Parathyroid adenoma (tissue), 2 donors: ENCODE measurements around the gene PSMD13.
"Not testable (repeated sequence)": the region's sequence is repeated elsewhere in the genome, so short reads cannot be mapped to it uniquely, and the experiment has no call there.

ENCODE experiments used
- H2AFZ ChIP-seq: fragments of 300-600 bp; sonication (generic); one replicate; pipeline ENCODE4 v1.7.0; 2017; ENCODE audit warnings: antibody characterized with exemption, mild to moderate bottlenecking
- H3K27ac ChIP-seq: fragments of 300-600 bp; sonication (generic); one replicate; pipeline ENCODE4 v1.7.0; 2017
- H3K27me3 ChIP-seq: fragments of 300-600 bp; sonication (generic); one replicate; pipeline ENCODE4 v1.7.0; 2017; ENCODE audit warnings: low read length; ENCODE audit not compliant: control insufficient read depth, insufficient read depth
- H3K36me3 ChIP-seq: fragments of 300-600 bp; sonication (generic); one replicate; pipeline ENCODE4 v1.7.0; 2017; ENCODE audit warnings: low read length; ENCODE audit not compliant: control insufficient read depth, insufficient read depth
- H3K4me1 ChIP-seq: fragments of 300-600 bp; sonication (generic); one replicate; pipeline ENCODE4 v1.7.0; 2017; ENCODE audit warnings: control low read depth
- H3K4me2 ChIP-seq: fragments of 300-600 bp; sonication (generic); one replicate; pipeline ENCODE4 v1.7.0; 2017; ENCODE audit warnings: low read length
- H3K4me3 ChIP-seq: fragments of 300-600 bp; sonication (generic); one replicate; pipeline ENCODE4 v1.7.0; 2017; ENCODE audit warnings: low read depth, low read length
- H3K79me2 ChIP-seq: fragments of 300-600 bp; sonication (generic); one replicate; pipeline ENCODE4 v1.7.0; 2017; ENCODE audit warnings: control low read depth
- H3K9ac ChIP-seq: fragments of 300-600 bp; sonication (generic); one replicate; pipeline ENCODE4 v1.7.0; 2017; ENCODE audit warnings: mild to moderate bottlenecking
- H3K9me3 ChIP-seq: fragments of 300-600 bp; sonication (generic); one replicate; pipeline ENCODE4 v1.7.0; 2017; ENCODE audit warnings: low read length; ENCODE audit not compliant: control insufficient read depth
- TF ChIP-seq, protein P1 (sequence below): fragments of 300-600 bp; sonication (generic); IDR thresholded peaks from one replicate; pipeline ENCODE4 v1.7.0; 2017; ENCODE audit warnings: antibody characterized with exemption, mild to moderate bottlenecking
- donor health status: primary hyperparathyroidism.

PSMD13 gene

DNA sequence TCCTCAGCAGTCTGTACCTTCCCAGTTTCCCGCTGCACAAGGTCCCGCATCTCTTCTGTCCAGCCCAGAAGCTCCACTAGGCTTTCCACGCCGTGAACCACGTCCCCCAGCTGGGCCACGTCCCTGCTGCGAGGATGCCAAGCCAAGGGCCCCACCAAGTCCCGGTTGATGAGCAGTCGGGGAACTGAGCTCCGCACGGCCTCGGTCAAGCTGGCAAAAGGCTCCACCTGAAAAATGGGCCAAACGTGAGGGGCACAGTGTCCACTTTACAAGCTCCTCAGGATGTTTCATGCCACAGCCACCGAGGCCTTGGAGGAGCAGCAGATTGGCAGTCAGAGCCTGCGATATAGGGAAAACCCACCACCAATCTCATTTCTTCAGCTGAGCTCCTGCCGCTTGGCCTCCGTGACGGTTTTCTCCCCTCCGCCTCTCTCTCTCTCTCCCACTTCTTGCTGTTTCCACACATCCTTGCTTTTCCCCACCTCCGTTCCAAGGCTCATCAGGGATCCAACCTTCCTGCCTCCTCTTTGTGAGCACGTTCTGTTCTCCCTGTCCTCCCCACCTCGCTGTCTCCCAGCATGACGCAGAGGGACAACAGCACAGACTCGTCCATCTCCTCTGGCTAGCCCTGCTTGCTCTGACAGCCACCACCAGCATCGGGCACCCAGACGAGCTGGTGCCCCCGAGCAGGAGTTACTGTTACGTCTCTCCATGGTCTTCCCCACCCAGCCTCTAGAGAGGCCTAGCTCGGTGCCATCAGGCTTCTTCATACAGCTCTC lies 17.8 kb upstream of the PSMD13 start:
- H2AFZ ChIP-seq = no peak overlapping the region
- no peaks in the 10 kb centered on the region for H3K9me3 ChIP-seq
- no peaks in the 10 kb centered on the region for H3K36me3 ChIP-seq
- H3K27me3 ChIP-seq = no peaks in the 10 kb centered on the region
- no peaks in the 10 kb centered on the region for H3K4me1 ChIP-seq
- H3K27ac ChIP-seq = no peak overlapping the region
- H3K4me2 ChIP-seq = no peak overlapping the region
- no peak overlapping the region for H3K9ac ChIP-seq
- TF ChIP-seq, protein P1, sequence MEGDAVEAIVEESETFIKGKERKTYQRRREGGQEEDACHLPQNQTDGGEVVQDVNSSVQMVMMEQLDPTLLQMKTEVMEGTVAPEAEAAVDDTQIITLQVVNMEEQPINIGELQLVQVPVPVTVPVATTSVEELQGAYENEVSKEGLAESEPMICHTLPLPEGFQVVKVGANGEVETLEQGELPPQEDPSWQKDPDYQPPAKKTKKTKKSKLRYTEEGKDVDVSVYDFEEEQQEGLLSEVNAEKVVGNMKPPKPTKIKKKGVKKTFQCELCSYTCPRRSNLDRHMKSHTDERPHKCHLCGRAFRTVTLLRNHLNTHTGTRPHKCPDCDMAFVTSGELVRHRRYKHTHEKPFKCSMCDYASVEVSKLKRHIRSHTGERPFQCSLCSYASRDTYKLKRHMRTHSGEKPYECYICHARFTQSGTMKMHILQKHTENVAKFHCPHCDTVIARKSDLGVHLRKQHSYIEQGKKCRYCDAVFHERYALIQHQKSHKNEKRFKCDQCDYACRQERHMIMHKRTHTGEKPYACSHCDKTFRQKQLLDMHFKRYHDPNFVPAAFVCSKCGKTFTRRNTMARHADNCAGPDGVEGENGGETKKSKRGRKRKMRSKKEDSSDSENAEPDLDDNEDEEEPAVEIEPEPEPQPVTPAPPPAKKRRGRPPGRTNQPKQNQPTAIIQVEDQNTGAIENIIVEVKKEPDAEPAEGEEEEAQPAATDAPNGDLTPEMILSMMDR = no peak
- H3K4me3 ChIP-seq = no peak overlapping the region
- no peaks in the 10 kb centered on the region for H3K79me2 ChIP-seq

DNA sequence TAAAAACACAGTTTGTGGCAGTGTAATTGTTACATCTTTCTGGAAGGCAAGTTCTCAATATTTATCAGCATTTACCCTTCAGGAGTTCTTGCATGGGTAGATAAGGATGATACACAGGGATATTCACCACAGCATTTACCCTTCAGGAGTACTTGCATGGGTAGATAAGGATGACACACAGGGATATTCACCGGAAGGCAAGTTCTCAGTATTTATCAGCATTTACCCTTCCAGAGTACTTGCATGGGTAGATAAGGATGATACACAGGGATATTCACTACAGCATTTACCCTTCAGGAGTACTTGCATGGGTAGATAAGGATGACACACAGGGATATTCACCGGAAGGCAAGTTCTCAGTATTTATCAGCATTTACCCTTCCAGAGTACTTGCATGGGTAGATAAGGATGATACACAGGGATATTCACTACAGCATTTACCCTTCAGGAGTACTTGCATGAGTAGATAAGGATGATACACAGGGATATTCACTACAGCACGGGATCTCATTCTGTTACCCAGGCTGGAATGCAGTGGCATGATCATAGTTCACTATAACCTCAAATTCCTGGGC lies 16.0 kb upstream of the PSMD13 start:
- not testable (repeated sequence) for H3K9me3 ChIP-seq, H3K36me3 ChIP-seq, H3K27me3 ChIP-seq, H3K9ac ChIP-seq, H2AFZ ChIP-seq, H3K4me2 ChIP-seq, H3K27ac ChIP-seq, H3K79me2 ChIP-seq, H3K4me1 ChIP-seq, H3K4me3 ChIP-seq

DNA sequence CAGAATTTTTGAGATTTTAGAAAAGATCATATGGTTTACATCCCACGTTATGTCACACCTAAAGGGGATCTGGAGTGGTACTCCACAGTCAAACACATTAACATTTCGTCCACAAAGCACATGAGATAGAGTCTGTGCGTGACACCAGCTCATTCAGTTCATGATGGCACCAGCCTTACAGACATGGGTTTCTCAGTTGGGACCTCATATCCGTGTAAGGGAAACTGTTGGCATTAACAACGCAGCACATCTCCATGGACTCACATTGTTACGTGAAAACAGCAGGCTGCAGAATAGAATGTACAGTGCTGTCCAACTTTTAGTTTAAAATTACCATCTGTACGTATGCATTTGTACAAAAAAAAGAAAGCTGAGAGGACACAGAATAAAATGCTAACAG lies 15.2 kb upstream of the PSMD13 start:
- Histone ChIP-seq H3K4me3 (no peak overlapping the region), H2AFZ (no peak overlapping the region), H3K4me1 (no peaks in the 10 kb centered on the region), H3K79me2 (no peaks in the 10 kb centered on the region), H3K27ac (no peak overlapping the region), H3K9me3 (no peaks in the 10 kb centered on the region), H3K9ac (no peak overlapping the region), H3K36me3 (no peaks in the 10 kb centered on the region), H3K27me3 (no peaks in the 10 kb centered on the region), H3K4me2 (no peak overlapping the region)
- TF ChIP-seq, protein P1 = no peak

DNA sequence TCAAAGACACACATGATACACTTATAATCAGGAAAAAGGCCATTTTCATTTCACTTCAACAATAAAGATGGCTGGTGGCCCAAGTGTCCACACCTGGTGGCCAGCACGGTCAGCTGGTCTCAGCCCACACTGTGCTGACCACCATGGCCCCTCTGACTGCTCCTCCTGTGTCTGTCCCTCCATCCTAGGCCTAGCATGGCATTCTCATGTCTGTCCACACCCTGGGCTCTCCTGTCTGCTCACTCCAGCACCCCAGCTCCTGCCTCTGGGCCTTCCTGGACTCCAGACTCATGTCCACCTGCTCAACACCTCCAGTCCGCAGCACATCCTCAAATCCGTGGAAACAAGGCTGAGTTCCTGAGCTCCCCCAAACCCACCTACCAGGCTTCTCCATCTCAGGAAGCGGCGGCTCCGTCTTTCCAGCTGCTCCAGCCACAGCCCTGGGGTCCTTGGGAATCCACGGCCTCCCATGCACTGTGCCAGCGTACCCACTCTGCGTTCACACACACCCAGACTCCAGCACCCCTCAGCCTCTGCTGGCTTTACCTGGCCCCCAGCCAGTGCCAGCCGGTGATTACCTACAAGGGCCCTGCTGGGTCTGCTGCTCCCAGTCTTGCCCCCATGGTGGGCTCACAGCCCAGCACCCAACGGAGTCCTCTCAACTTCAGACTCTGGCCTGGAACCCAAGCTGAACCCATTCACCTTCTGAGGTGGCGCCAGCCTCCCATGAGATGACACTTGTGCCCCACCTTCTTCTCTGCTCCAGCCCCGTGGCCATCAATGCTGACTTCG lies 14.6 kb upstream of the PSMD13 start:
- H3K9me3 ChIP-seq = no peaks in the 10 kb centered on the region

More for the DNA sequence above, 14.6 kb upstream of the PSMD13 start:
- TF ChIP-seq, protein P1 = no peak
- Histone ChIP-seq H3K4me2 (no peak overlapping the region), H3K79me2 (no peaks in the 10 kb centered on the region), H3K27me3 (no peaks in the 10 kb centered on the region), H2AFZ (no peak overlapping the region), H3K36me3 (no peaks in the 10 kb centered on the region), H3K4me3 (no peak overlapping the region), H3K4me1 (no peaks in the 10 kb centered on the region), H3K27ac (no peak overlapping the region), H3K9ac (no peak overlapping the region)
